Natural killer cell (primary cell): Measurements from ENCODE around the gene TUBGCP4. TPM values are rescaled to one million over a fixed set of nuclear protein-coding genes. Genes with fewer than 3 reads are reported as not detected.

Source experiments
- ATAC-seq, 3 donors: fragments of 150-1000 bp in 2 of 3; fragments of 200-7000 bp in 1 of 3; cut with Tn5 transposase; 1 replicate in 1 of 3; 2 replicates in 2 of 3; pipeline ENCODE4 v1.10.0; 2021; ENCODE audit warnings: mild to moderate bottlenecking in 2 of 3, moderate library complexity in 2 of 3
- DNase-seq, 2 donors: peaks; one replicate each; pipeline versions ENCODE4 v3.0.0 to v3.0.0-alpha.2; 2013 to 2021; ENCODE audit warnings: mixed read lengths in 1 of 2
- H3K27ac ChIP-seq: one replicate; pipeline ENCODE4 v1.5.1; 2013; ENCODE audit warnings: mild to moderate bottlenecking, low read length
- H3K27me3 ChIP-seq: one replicate; pipeline ENCODE4 v1.6.1; 2013; ENCODE audit warnings: low read length; ENCODE audit not compliant: control insufficient read depth, insufficient read depth
- H3K36me3 ChIP-seq: one replicate; pipeline ENCODE4 v1.6.1; 2013; ENCODE audit warnings: low read length; ENCODE audit not compliant: control insufficient read depth, insufficient read depth
- H3K4me1 ChIP-seq: one replicate; pipeline ENCODE4 v1.6.1; 2013; ENCODE audit warnings: low read length; ENCODE audit not compliant: control insufficient read depth, insufficient read depth
- H3K4me3 ChIP-seq: one replicate; pipeline ENCODE4 v1.5.1; 2013; ENCODE audit warnings: low read length
- H3K9me3 ChIP-seq: one replicate; pipeline ENCODE4 v1.6.1; 2013; ENCODE audit warnings: low read length; ENCODE audit not compliant: control insufficient read depth, insufficient read depth
- H3K27ac Mint-ChIP-seq, 2 donors: one replicate each; pipeline ENCODE4 v1.8.0; 2022; ENCODE audit warnings: mild to moderate bottlenecking in 2 of 2, mixed read lengths in 2 of 2, moderate library complexity in 1 of 2
- H3K27me3 Mint-ChIP-seq, 2 donors: one replicate each; pipeline ENCODE4 v1.8.0; 2022; ENCODE audit warnings: low read depth in 2 of 2, mixed read lengths in 2 of 2
- H3K36me3 Mint-ChIP-seq: one replicate; pipeline ENCODE4 v1.8.0; 2022; ENCODE audit warnings: mixed read lengths
- H3K4me1 Mint-ChIP-seq, 2 donors: one replicate each; pipeline ENCODE4 v1.8.0; 2022; ENCODE audit warnings: mixed read lengths in 2 of 2
- H3K4me3 Mint-ChIP-seq: one replicate; pipeline ENCODE4 v1.8.0; 2022; ENCODE audit warnings: mild to moderate bottlenecking, moderate library complexity, mixed read lengths
- H3K9me3 Mint-ChIP-seq, 2 donors: one replicate each; pipeline ENCODE4 v1.8.0; 2022; ENCODE audit warnings: mixed read lengths in 2 of 2
- CTCF ChIP-seq: fragments of 200-600 bp; IDR thresholded peaks from one replicate; pipeline ENCODE4 v1.8.0; 2022; ENCODE audit warnings: antibody characterized with exemption
- WGBS: methylation state at CpG from one replicate; pipeline ENCODE4 v1.1.7; 2013; ENCODE audit warnings: missing lambda C conversion rate; ENCODE audit not compliant: insufficient coverage; 5-methylcytosine and 5-hydroxymethylcytosine counted together
- intact Hi-C: fragments of 100-400 bp; cut with micrococcal nuclease; formaldehyde crosslinking; loops from one replicate; pipeline ENCODE4 v1.14.2; 2022
- total RNA-seq, 4 donors: library from RNA; stranded (reverse); fragments of 120-200 nt in 1 of 4; gene quantifications; one replicate each; pipeline versions ENCODE4 v1.2.3 to v1.2.4, GENCODE V29; 2013 to 2022

The TUBGCP4 gene
- total RNA-seq, 3 donors from 2014 or later (not counting 1 experiment from before 2014, with no cell fraction given): 12.0 to 17.5 (median 15.1) TPM

GRCh38 chr15:43378601-43379000 lies 7.7 kb downstream of the TUBGCP4 start:
- Mint-ChIP-seq H3K27me3 (no peaks in the 10 kb centered on the region), H3K27ac (no peak overlapping the region), H3K9me3 (no peaks in the 10 kb centered on the region), H3K4me1 (peaks cover 7 to 8% of the 10 kb centered on the region in 2 donors), H3K36me3 (no peaks in the 10 kb centered on the region), H3K4me3 (no peak overlapping the region)
- H3K4me1 ChIP-seq: no peaks in the 10 kb centered on the region
- intact Hi-C loops: loop anchor here (5.0 kb wide), 1 partner anchor 134 kb away; no protein-coding TSS in a partner anchor
- H3K9me3 ChIP-seq: no peaks in the 10 kb centered on the region
- H3K27ac ChIP-seq: no peak overlapping the region
- ATAC-seq (no peak), DNase-seq (no peak)
- no peak for TF ChIP-seq CTCF
- H3K27me3 ChIP-seq: no peaks in the 10 kb centered on the region
- no peak overlapping the region for H3K4me3 ChIP-seq
- H3K36me3 ChIP-seq: peaks cover 30% of the 10 kb centered on the region

GRCh38 chr15:43382310-43382709 lies 11.4 kb downstream of the TUBGCP4 start:
- intact Hi-C loops: no loop called here
- DNase-seq (no peak), ATAC-seq (no peak)
- Mint-ChIP-seq H3K4me3 (no peak overlapping the region), H3K9me3 (no peaks in the 10 kb centered on the region), H3K27me3 (no peaks in the 10 kb centered on the region), H3K27ac (no peak overlapping the region), H3K4me1 (peaks cover 0 to 4% of the 10 kb centered on the region in 2 donors), H3K36me3 (peaks cover 19% of the 10 kb centered on the region)
- no peaks in the 10 kb centered on the region for H3K4me1 ChIP-seq
- H3K4me3 ChIP-seq: no peak overlapping the region
- no peak for TF ChIP-seq CTCF
- H3K36me3 ChIP-seq: peaks cover 60% of the 10 kb centered on the region
- H3K27me3 ChIP-seq: no peaks in the 10 kb centered on the region
- H3K27ac ChIP-seq: no peak overlapping the region
- WGBS: 92% methylated on average over 3 of the region's 4 CpGs
- H3K9me3 ChIP-seq: no peaks in the 10 kb centered on the region

GRCh38 chr15:43383070-43383469 lies 12.2 kb downstream of the TUBGCP4 start:
- peaks cover 57% of the 10 kb centered on the region for H3K36me3 ChIP-seq
- H3K27ac Mint-ChIP-seq: no peak overlapping the region

More at GRCh38 chr15:43383070-43383469, 12.2 kb downstream of the TUBGCP4 start:
- H3K4me3 Mint-ChIP-seq: no peak overlapping the region
- ATAC-seq: no peak
- Histone ChIP-seq H3K4me3 (no peak overlapping the region), H3K9me3 (no peaks in the 10 kb centered on the region), H3K27me3 (no peaks in the 10 kb centered on the region), H3K4me1 (no peaks in the 10 kb centered on the region), H3K27ac (no peak overlapping the region)
- no peaks in the 10 kb centered on the region for H3K9me3 Mint-ChIP-seq
- no peaks in the 10 kb centered on the region for H3K27me3 Mint-ChIP-seq
- no peak for TF ChIP-seq CTCF
- intact Hi-C loops: no loop called here
- WGBS: 80% methylated on average over 2 of the region's 2 CpGs
- DNase-seq: no peak
- H3K4me1 Mint-ChIP-seq: peaks cover 0 to 4% of the 10 kb centered on the region in 2 donors
- peaks cover 19% of the 10 kb centered on the region for H3K36me3 Mint-ChIP-seq
